PC-9 (cell line): Measurements from ENCODE around the gene MYBPC3.

Experiments
- EZH2 ChIP-seq: fragments of 200-600 bp; sonication (generic); IDR thresholded peaks from 2 replicates; pipeline ENCODE4 v1.8.0; 2017; ENCODE audit warnings: antibody characterized with exemption, low read depth
- TF ChIP-seq, protein P1 (sequence below): fragments of 200-600 bp; sonication (generic); conservative IDR thresholded peaks from 2 replicates; pipeline ENCODE4 v1.6.1; 2017; ENCODE audit warnings: mixed run types, antibody characterized with exemption, mild to moderate bottlenecking, moderate library complexity

DNA sequence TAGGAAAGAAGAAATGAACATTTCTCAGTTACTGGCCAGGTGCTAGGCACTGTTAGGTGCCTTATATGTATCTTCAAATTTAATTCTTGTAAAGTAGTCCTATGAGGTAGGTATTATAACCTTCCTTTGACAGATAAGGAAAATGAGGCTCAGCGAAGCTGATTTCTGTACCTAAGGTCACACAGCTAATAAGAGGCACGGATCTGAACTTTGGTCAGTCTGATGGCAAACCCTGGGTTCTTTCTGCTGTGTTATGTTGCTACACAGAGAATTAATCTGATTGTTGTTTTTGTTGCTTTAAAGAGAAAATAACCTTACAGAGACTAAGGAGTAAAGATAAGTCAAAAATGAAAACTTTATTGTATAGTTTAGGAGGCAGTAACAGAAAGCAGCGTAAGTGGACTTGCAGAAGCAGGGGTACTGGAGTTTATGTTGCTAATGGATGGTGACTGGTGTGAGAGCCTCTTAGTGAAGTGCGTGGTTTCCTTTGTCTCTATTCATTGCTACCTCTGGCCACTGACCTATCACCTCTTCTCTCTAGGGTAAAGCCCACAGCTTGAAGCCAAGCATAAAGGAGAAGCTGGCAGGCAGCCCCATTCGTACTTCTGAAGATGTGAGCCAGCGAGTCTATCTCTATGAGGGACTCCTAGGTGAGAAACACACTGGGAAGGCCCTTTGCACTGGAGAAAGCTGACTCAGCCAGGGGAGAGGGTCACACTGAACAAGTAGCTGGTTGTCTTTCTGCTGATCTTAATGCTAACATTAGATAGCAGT lies 44.3 kb downstream of the MYBPC3 start:
- TF ChIP-seq, protein P1, sequence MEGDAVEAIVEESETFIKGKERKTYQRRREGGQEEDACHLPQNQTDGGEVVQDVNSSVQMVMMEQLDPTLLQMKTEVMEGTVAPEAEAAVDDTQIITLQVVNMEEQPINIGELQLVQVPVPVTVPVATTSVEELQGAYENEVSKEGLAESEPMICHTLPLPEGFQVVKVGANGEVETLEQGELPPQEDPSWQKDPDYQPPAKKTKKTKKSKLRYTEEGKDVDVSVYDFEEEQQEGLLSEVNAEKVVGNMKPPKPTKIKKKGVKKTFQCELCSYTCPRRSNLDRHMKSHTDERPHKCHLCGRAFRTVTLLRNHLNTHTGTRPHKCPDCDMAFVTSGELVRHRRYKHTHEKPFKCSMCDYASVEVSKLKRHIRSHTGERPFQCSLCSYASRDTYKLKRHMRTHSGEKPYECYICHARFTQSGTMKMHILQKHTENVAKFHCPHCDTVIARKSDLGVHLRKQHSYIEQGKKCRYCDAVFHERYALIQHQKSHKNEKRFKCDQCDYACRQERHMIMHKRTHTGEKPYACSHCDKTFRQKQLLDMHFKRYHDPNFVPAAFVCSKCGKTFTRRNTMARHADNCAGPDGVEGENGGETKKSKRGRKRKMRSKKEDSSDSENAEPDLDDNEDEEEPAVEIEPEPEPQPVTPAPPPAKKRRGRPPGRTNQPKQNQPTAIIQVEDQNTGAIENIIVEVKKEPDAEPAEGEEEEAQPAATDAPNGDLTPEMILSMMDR: no peak
- TF ChIP-seq EZH2: no peak
